Aorta (tissue), 5 donors: Measurements from ENCODE around the gene OR7G1. TPM values are rescaled to one million over a fixed set of nuclear protein-coding genes. Genes with fewer than 3 reads are reported as not detected.

Experiments used
- ATAC-seq: fragments of 200-7000 bp; cut with Tn5 transposase; one replicate; pipeline ENCODE4 v1.9.1; 2022; ENCODE audit warnings: moderate library complexity; ENCODE audit not compliant: low FRiP score
- DNase-seq, 2 donors: peaks; one replicate each; pipeline ENCODE4 v3.0.0-alpha.2; 2020
- H3K27ac ChIP-seq, 2 donors: one replicate each; pipeline ENCODE4 v1.5.1; 2013; ENCODE audit warnings: low read length in 2 of 2, mild to moderate bottlenecking in 2 of 2, moderate library complexity in 2 of 2, control low read depth in 1 of 2, inconsistent platforms in 1 of 2, low read depth in 1 of 2
- H3K27me3 ChIP-seq, 2 donors: one replicate each; pipeline ENCODE4 v1.6.1; 2013; ENCODE audit warnings: control low read depth in 1 of 2, low read length in 1 of 2, mild to moderate bottlenecking in 1 of 2, moderate library complexity in 1 of 2; ENCODE audit not compliant: insufficient read depth in 2 of 2, control insufficient read depth in 1 of 2
- H3K36me3 ChIP-seq, 2 donors: one replicate each; pipeline ENCODE4 v1.6.1; 2013; ENCODE audit warnings: control low read depth in 1 of 2, low read length in 1 of 2, mild to moderate bottlenecking in 1 of 2; ENCODE audit not compliant: insufficient read depth in 2 of 2, control insufficient read depth in 1 of 2
- H3K4me1 ChIP-seq, 2 donors: one replicate each; pipeline ENCODE4 v1.6.1; 2013; ENCODE audit warnings: low read length in 2 of 2, control low read depth in 1 of 2, mild to moderate bottlenecking in 1 of 2, moderate library complexity in 1 of 2; ENCODE audit not compliant: insufficient read depth in 2 of 2, control insufficient read depth in 1 of 2
- H3K4me3 ChIP-seq, 2 donors: one replicate each; pipeline ENCODE4 v1.5.1; 2013; ENCODE audit warnings: low read length in 2 of 2, control low read depth in 1 of 2, mild to moderate bottlenecking in 1 of 2
- H3K9me3 ChIP-seq: one replicate; pipeline ENCODE4 v1.6.1; 2013; ENCODE audit warnings: mild to moderate bottlenecking, low read length; ENCODE audit not compliant: control insufficient read depth
- WGBS, 2 donors: extraction: QIAGEN DNeasy Blood & Tissue Kit; methylation state at CpG; one replicate each; pipeline ENCODE4 v1.1.7; 2013; 5-methylcytosine and 5-hydroxymethylcytosine counted together
- intact Hi-C, 2 donors: fragments of 100-400 bp; cut with DNase I; formaldehyde crosslinking; loops; one replicate each; pipeline versions ENCODE4 v1.14.2 to v1.15.0; 2022
- long read RNA-seq, 2 donors: library from polyadenylated mRNA; unstranded; transcript quantifications; one replicate each; pipeline ENCODE4 v2.0.0, GENCODE V29; 2020 to 2021
- polyA plus RNA-seq, 2 donors: library from polyadenylated mRNA; stranded (reverse); fragments of 200-250 nt; gene quantifications; one replicate each; pipeline ENCODE4 v1.2.3, GENCODE V29; 2013
- total RNA-seq, 2 donors: library from RNA; stranded (reverse); fragmentation: NEBNext Ultra II Directional; extraction: Animal tissue kit (Norgen Biotek cat#: 25700); gene quantifications; one replicate each; pipeline ENCODE4 v1.2.1, GENCODE V29; 2021
- donor health status: healthy with polysubstance abuse.
- donor health status: Bipolar disorder and iron deficiency.
- donor health status: DM: no; HTN: no; CAD: no.
- donor health status: DM: no; HTN: no; CAD: no.
- donor health status: DM: yes; HTN: yes; CAD: no.

Gene OR7G1, protein sequence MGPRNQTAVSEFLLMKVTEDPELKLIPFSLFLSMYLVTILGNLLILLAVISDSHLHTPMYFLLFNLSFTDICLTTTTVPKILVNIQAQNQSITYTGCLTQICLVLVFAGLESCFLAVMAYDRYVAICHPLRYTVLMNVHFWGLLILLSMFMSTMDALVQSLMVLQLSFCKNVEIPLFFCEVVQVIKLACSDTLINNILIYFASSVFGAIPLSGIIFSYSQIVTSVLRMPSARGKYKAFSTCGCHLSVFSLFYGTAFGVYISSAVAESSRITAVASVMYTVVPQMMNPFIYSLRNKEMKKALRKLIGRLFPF
- not detected for total RNA-seq
- polyA plus RNA-seq, result not detected
- long read RNA-seq, donor 1, result 0 reads
- long read RNA-seq, donor 2, result 0 reads

DNA sequence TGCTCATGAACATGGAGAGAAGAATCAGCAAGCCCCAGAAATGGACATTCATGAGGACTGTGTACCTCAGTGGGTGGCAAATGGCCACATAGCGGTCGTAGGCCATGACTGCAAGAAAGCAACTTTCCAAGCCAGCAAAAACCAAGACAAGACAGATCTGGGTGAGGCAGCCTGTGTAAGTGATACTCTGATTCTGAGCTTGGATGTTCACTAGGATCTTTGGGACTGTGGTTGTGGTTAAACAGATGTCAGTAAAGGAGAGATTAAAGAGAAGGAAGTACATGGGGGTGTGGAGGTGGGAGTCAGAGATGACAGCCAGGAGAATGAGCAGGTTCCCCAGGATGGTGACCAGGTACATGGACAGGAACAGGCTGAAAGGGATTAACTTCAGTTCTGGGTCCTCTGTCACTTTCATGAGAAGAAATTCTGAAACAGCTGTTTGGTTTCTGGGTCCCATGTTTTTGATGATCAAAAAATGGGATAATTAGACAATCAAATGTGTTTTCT is at the start of gene OR7G1:
Gene OR7G1 (minus strand): TSS at position 457 of the 507 bp plus-strand sequence. CDS start 0 bp downstream, at position 457.
- Histone ChIP-seq H3K36me3 (no peaks in the 10 kb centered on the region), H3K4me3 (no peak within 1 kb of the TSS), H3K27ac (no peak within 1 kb of the TSS), H3K4me1 (no peaks in the 10 kb centered on the region), H3K27me3 (no peaks in the 10 kb centered on the region), H3K9me3 (no peaks in the 10 kb centered on the region)
- ATAC-seq, result no peak
- DNase-seq, result no peak
- WGBS, 2 donors, result 70 to 73% methylated on average over 2 of the region's 2 CpGs
- intact Hi-C loops, result no loop called here

- 92 to 94% methylated on average over 3 of the region's 3 CpGs for WGBS, 2 donors
- Histone ChIP-seq H3K27me3 (no peaks in the 10 kb centered on the region), H3K4me1 (no peaks in the 10 kb centered on the region), H3K27ac (no peak overlapping the region), H3K36me3 (peaks cover 12 to 29% of the 10 kb centered on the region in 2 donors), H3K9me3 (peaks cover 13% of the 10 kb centered on the region), H3K4me3 (no peak overlapping the region)
- intact Hi-C loops, result no loop called here
- ATAC-seq (no peak), DNase-seq (no peak)
Observed at GRCh38 chr19:9165261-9165660, 49.7 kb upstream of the OR7G1 start.

GRCh38 chr19:9161427-9161826 is 45.9 kb upstream of the OR7G1 start:
- Histone ChIP-seq H3K4me3 (no peak overlapping the region), H3K9me3 (peaks cover 23% of the 10 kb centered on the region), H3K36me3 (peaks cover 32 to 54% of the 10 kb centered on the region in 2 donors), H3K4me1 (no peaks in the 10 kb centered on the region), H3K27ac (no peak overlapping the region), H3K27me3 (no peaks in the 10 kb centered on the region)
- DNase-seq, result no peak
- 98 to 99% methylated on average over 12 of the region's 12 CpGs for WGBS, 2 donors
- ATAC-seq, result no peak
- intact Hi-C loops, result no loop called here

- intact Hi-C loops, result no loop called here
- no peak overlapping the region for H3K27ac ChIP-seq
- no peaks in the 10 kb centered on the region for H3K4me1 ChIP-seq
- no peaks in the 10 kb centered on the region for H3K27me3 ChIP-seq
- no peak overlapping the region for H3K4me3 ChIP-seq
- 97 to 98% methylated on average over 13 of the region's 13 CpGs for WGBS, 2 donors
- H3K36me3 ChIP-seq, result peaks cover 38 to 57% of the 10 kb centered on the region in 2 donors
- DNase-seq (no peak), ATAC-seq (no peak)
- peaks cover 31% of the 10 kb centered on the region for H3K9me3 ChIP-seq
Observed at GRCh38 chr19:9159891-9160290, 44.3 kb upstream of the OR7G1 start.

DNA sequence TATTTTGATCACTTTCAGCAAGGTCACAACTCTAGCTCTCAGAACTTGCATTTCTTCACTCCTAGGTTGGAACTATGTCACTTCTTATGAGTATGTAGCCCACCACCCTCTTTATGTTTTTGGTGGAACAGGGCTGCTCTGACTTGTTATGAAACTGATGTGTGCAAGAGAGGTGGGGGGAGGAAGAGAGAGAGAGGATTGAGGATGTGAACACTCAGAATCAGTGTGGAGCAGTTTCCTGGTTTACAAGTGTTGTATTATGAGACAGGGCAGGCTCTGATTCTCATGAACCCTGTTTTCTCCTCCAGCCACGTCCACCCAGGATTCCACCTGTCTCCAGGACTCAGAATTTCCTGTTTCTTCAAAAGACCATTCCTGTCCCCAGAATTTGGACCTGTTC is 40.7 kb upstream of the OR7G1 start:
- Histone ChIP-seq H3K27ac (no peak overlapping the region), H3K9me3 (peaks cover 31% of the 10 kb centered on the region), H3K27me3 (no peaks in the 10 kb centered on the region), H3K36me3 (peaks cover 33 to 40% of the 10 kb centered on the region in 2 donors), H3K4me1 (no peaks in the 10 kb centered on the region), H3K4me3 (no peak overlapping the region)
- intact Hi-C loops, result no loop called here
- no peak for DNase-seq
- no peak for ATAC-seq
- WGBS, 2 donors, result 83 to 95% methylated on average over 1 of the region's 1 CpG

- Histone ChIP-seq H3K9me3 (peaks cover 24% of the 10 kb centered on the region), H3K4me1 (no peaks in the 10 kb centered on the region), H3K4me3 (no peak overlapping the region), H3K36me3 (peaks cover 31 to 34% of the 10 kb centered on the region in 2 donors), H3K27ac (no peak overlapping the region), H3K27me3 (no peaks in the 10 kb centered on the region)
- DNase-seq (no peak), ATAC-seq (no peak)
- WGBS, 2 donors, result 94 to 98% methylated on average over 4 of the region's 4 CpGs
- intact Hi-C loops, result no loop called here
Observed at GRCh38 chr19:9155591-9155990, 40.0 kb upstream of the OR7G1 start.

GRCh38 chr19:9151367-9151766 is 35.8 kb upstream of the OR7G1 start:
- 94 to 98% methylated on average over 5 of the region's 5 CpGs for WGBS, 2 donors
- ATAC-seq (no peak), DNase-seq (no peak)
- H3K9me3 ChIP-seq, result peaks cover 12% of the 10 kb centered on the region
- no peak overlapping the region for H3K4me3 ChIP-seq
- no peaks in the 10 kb centered on the region for H3K27me3 ChIP-seq
- no peaks in the 10 kb centered on the region for H3K4me1 ChIP-seq
- H3K27ac ChIP-seq, result no peak overlapping the region
- intact Hi-C loops, result no loop called here
- H3K36me3 ChIP-seq, result peaks cover 3 to 11% of the 10 kb centered on the region in 2 donors

DNA sequence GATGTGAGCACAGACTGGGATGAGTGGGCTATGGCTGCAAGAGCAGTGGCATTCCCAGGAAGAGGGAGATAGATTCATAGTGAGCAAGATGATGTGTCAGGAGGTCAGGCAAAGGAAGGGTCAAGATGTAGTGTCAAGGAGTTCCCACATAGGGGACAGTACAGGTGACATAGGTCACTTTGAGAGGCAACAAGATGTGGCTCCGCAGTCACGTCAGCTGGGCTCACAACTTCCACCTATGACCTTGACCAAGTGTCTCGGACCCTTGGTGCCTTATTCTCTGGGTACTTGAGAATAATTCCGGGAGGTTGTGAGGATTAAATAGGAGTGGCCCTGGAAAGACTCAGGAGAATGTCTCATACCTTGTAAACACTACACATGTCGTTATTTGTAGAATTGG is 35.1 kb upstream of the OR7G1 start:
- 97 to 99% methylated on average over 5 of the region's 5 CpGs for WGBS, 2 donors
- ATAC-seq (no peak), DNase-seq (no peak)
- no peak overlapping the region for H3K4me3 ChIP-seq
- peaks cover 0 to 8% of the 10 kb centered on the region in 2 donors for H3K36me3 ChIP-seq
- H3K4me1 ChIP-seq, result no peaks in the 10 kb centered on the region
- H3K27me3 ChIP-seq, result no peaks in the 10 kb centered on the region
- no peak overlapping the region for H3K27ac ChIP-seq
- peaks cover 8% of the 10 kb centered on the region for H3K9me3 ChIP-seq
- intact Hi-C loops, result no loop called here

- Histone ChIP-seq H3K36me3 (peaks cover 0 to 6% of the 10 kb centered on the region in 2 donors), H3K4me3 (no peak overlapping the region), H3K4me1 (no peaks in the 10 kb centered on the region), H3K9me3 (peaks cover 4% of the 10 kb centered on the region), H3K27ac (no peak overlapping the region), H3K27me3 (no peaks in the 10 kb centered on the region)
- ATAC-seq (no peak), DNase-seq (no peak)
- intact Hi-C loops, result loop anchor here in 1 of 2 donors (10.0 kb wide), 1 partner anchor 645 kb away; no protein-coding TSS in a partner anchor
- WGBS, 2 donors, result 92 to 94% methylated on average over 4 of the region's 4 CpGs
Observed at GRCh38 chr19:9149997-9150396, 34.4 kb upstream of the OR7G1 start.
